HepG2 (cell line): ENCODE data around the gene SYTL3. TPM values are rescaled to one million over a fixed set of nuclear protein-coding genes. Genes with fewer than 3 reads are reported as not detected.

Source experiments
- ATAC-seq: fragments of 200-7000 bp; cut with Tn5 transposase; 3 replicates; pipeline ENCODE4 v1.9.1; 2020; ENCODE audit warnings: mild to moderate bottlenecking, moderate library complexity
- BruUV-seq: library from RNA; stranded (reverse); fragments of 400-500 nt; replicated peaks from 2 replicates; lab custom pipeline; 2021; lab: Mats Ljungman, UMichigan
- CTCF ChIA-PET: fragments of 300-600 bp; formaldehyde crosslinking; extraction: SDS; loops from one replicate; lab custom pipeline; 2021; ENCODE audit warnings: low total read pairs, inconsistent platforms, low intra/inter-chr PET ratio; lab: Yijun Ruan, JAX
- POLR2A ChIA-PET: fragments of 350-600 bp; sonication (Branson Sonifier 250); formaldehyde crosslinking; loops from one replicate; lab custom pipeline; 2020; ENCODE audit warnings: antibody characterized with exemption, inconsistent platforms; lab: Yijun Ruan, JAX
- DNase-seq: peaks from one replicate; pipeline ENCODE4 v3.0.0-alpha.2; 2015; ENCODE audit warnings: low spot score
- FAIRE-seq: peaks from 3 replicates; lab custom pipeline; 2011; peaks lifted over from hg19 to GRCh38; lab: Jason Lieb, UNC
- H2AFZ ChIP-seq: one replicate; pipeline ENCODE4 v1.6.1; 2011; ENCODE audit warnings: low read length, inconsistent platforms
- H3K27ac ChIP-seq: fragments of 300-600 bp; 3 replicates; pipeline ENCODE4 v1.8.0; 2011; ENCODE audit warnings: mixed run types, mild to moderate bottlenecking, mixed read lengths, low read length, inconsistent platforms; ENCODE audit not compliant: insufficient read depth; ENCODE audit errors: extremely low read length
- H3K27me3 ChIP-seq, 2 experiments: fragments of 200-600 bp in 1 of 2; 2 replicates in 1 of 2; 3 replicates in 1 of 2; pipeline versions ENCODE4 v1.6.0 to v1.8.0; 2011; ENCODE audit warnings: low read length in 2 of 2, mild to moderate bottlenecking in 2 of 2, moderate library complexity in 2 of 2, inconsistent platforms in 1 of 2; ENCODE audit not compliant: insufficient read depth in 2 of 2, control insufficient read depth in 1 of 2
- H3K36me3 ChIP-seq, 2 experiments: fragments of 200-600 bp in 1 of 2; replicated peaks in 1 of 2; 2 replicates in 1 of 2; 3 replicates in 1 of 2; pipeline versions ENCODE4 v1.5.1 to v1.8.0; 2011; ENCODE audit warnings: low read length in 2 of 2, inconsistent platforms in 1 of 2; ENCODE audit not compliant: insufficient read depth in 2 of 2, control insufficient read depth in 1 of 2
- H3K4me1 ChIP-seq: 2 replicates; pipeline ENCODE4 v1.5.1; 2012; ENCODE audit warnings: low read length, inconsistent platforms; ENCODE audit not compliant: insufficient read depth
- H3K4me2 ChIP-seq: 2 replicates; pipeline ENCODE4 v1.6.0; 2011; ENCODE audit warnings: low read depth, low read length, inconsistent platforms
- H3K4me3 ChIP-seq, 3 experiments: fragments of 200-600 bp in 1 of 3; sonication (generic), shearing (Covaris generic) in 1 of 3; replicated peaks in 1 of 3; 2 replicates each; pipeline ENCODE4 v1.5.1; 2011 to 2016; ENCODE audit warnings: low read length in 3 of 3, inconsistent platforms in 2 of 3, low read depth in 2 of 3, mild to moderate bottlenecking in 2 of 3, control low read depth in 1 of 3, mixed read lengths in 1 of 3; ENCODE audit not compliant: insufficient read depth in 1 of 3
- H3K79me2 ChIP-seq: one replicate; pipeline ENCODE4 v1.6.1; 2011; ENCODE audit warnings: low read length, inconsistent platforms; ENCODE audit not compliant: insufficient read depth
- H3K9ac ChIP-seq: 2 replicates; pipeline ENCODE4 v1.6.0; 2011; ENCODE audit warnings: mild to moderate bottlenecking, low read depth, low read length, inconsistent platforms; ENCODE audit not compliant: insufficient read depth
- H3K9me3 ChIP-seq: 2 replicates; pipeline ENCODE4 v1.5.1; 2012; ENCODE audit warnings: mild to moderate bottlenecking, low read length
- H4K20me1 ChIP-seq: 2 replicates; pipeline ENCODE4 v1.6.0; 2011; ENCODE audit warnings: inconsistent platforms, mild to moderate bottlenecking, low read length, moderate library complexity; ENCODE audit not compliant: insufficient read depth
- AGO2 ChIP-seq: fragments of 200-400 bp; formaldehyde crosslinking; optimal IDR thresholded peaks from 2 replicates; pipeline ENCODE3; 2017; ENCODE audit warnings: mild to moderate bottlenecking, low read depth, low read length, moderate library complexity
- HDAC2 ChIP-seq: sonication (generic); formaldehyde crosslinking; IDR thresholded peaks from 2 replicates; pipeline ENCODE4 v1.4.0; 2020; ENCODE audit warnings: missing genetic modification reagents
- PHF5A ChIP-seq: IDR thresholded peaks from one replicate; pipeline ENCODE4 v1.6.1; 2018; ENCODE audit warnings: low read depth, missing genetic modification reagents; ENCODE audit not compliant: unreplicated experiment
- SMARCE1 ChIP-seq: fragments of 450-650 bp; IDR thresholded peaks from 2 replicates; pipeline ENCODE4 v1.6.1; 2017; ENCODE audit warnings: borderline replicate concordance
- TRIM24 ChIP-seq: sonication (generic); formaldehyde crosslinking; IDR thresholded peaks from 2 replicates; pipeline ENCODE4 v1.8.0; 2022; ENCODE audit warnings: mild to moderate bottlenecking, missing genetic modification reagents
- XRCC5 ChIP-seq: fragments of 200-400 bp; formaldehyde crosslinking; optimal IDR thresholded peaks from 2 replicates; pipeline ENCODE3; 2017; ENCODE audit warnings: mild to moderate bottlenecking, low read length
- ZNF17 ChIP-seq: sonication (generic); formaldehyde crosslinking; IDR thresholded peaks from 2 replicates; pipeline ENCODE4 v1.5.0; 2020; ENCODE audit warnings: mild to moderate bottlenecking, missing genetic modification reagents
- ZNF335 ChIP-seq: sonication (generic); formaldehyde crosslinking; IDR thresholded peaks from 2 replicates; pipeline ENCODE4 v1.4.0; 2020; ENCODE audit warnings: missing genetic modification reagents
- WGBS: methylation state at CpG from one replicate; pipeline ENCODE4 v1.1.6; 2017; ENCODE audit warnings: low lambda C conversion rate; 5-methylcytosine and 5-hydroxymethylcytosine counted together
- in situ Hi-C: cut with HindIII; loops from 2 replicates; pipeline ENCODE4 v1.10.0; 2017; ENCODE audit warnings: low pct_unique_long_range_greater_than_20kb; ENCODE audit not compliant: extremely low pct_ligation_motif_present
- intact Hi-C: fragments of 100-400 bp; cut with micrococcal nuclease; formaldehyde crosslinking; loops from one replicate; pipeline ENCODE4 v1.10.0; 2022; ENCODE audit not compliant: unreplicated experiment
- polyA plus RNA-seq, 8 experiments: library from polyadenylated mRNA; depleted of rRNA in 3 of 8; stranded (reverse) in 7 of 8; unstranded in 1 of 8; fragments of >200 nt; fragmentation: Illumina TruSeq in 4 of 8; extraction: Trizol in 4 of 8; gene quantifications; 2 replicates each; pipeline versions ENCODE4 v1.2.1 to v1.2.3, GENCODE V29; 2011 to 2016; ENCODE audit warnings: low read depth in 4 of 8, missing spikeins in 1 of 8, mixed read lengths in 1 of 8; ENCODE audit not compliant: insufficient read depth in 1 of 8
- total RNA-seq, 5 experiments: library from RNA; depleted of rRNA; stranded (reverse); fragments of >200 nt; fragmentation: Illumina TruSeq; extraction: Trizol; gene quantifications; 2 replicates each; pipeline ENCODE4 v1.2.3, GENCODE V29; 2016; ENCODE audit warnings: low read depth in 1 of 5

The SYTL3 gene
- total and polyA plus RNA-seq, 2 of the 13 experiments (the other 11 are each of a cell fraction or from before 2014, with no cell fraction given): 0.11 to 0.28 TPM

GRCh38 chr6:158621694-158622544, 27.9 kb upstream of the SYTL3 start:
- Histone ChIP-seq H3K36me3 (peaks cover 59 to 80% of the 10 kb centered on the region in 2 experiments), H3K9ac (no peak overlapping the region), H3K4me1 (peaks cover 2% of the 10 kb centered on the region; the same call in 1 of the 2 replicates), H3K4me2 (no peak overlapping the region), H3K27me3 (no peaks in the 10 kb centered on the region), H4K20me1 (peaks cover 5% of the 10 kb centered on the region; the same call in 1 of the 2 replicates), H3K27ac (no peak overlapping the region), H3K79me2 (no peaks in the 10 kb centered on the region), H2AFZ (no peak overlapping the region), H3K4me3 (no peak overlapping the region), H3K9me3 (no peaks in the 10 kb centered on the region)
- CTCF ChIA-PET: no interaction called here
- BruUV-seq: no TSS peak
- FAIRE-seq: no peak
- in situ Hi-C loops: no loop called here
- TF ChIP-seq PHF5A (CRISPR knock-in tag): no peak
- TF ChIP-seq AGO2: peak; percentile 72
- TF ChIP-seq SMARCE1: no peak
- no peak for TF ChIP-seq XRCC5
- TF ChIP-seq HDAC2 (CRISPR knock-in tag): no peak
- TF ChIP-seq ZNF335 (CRISPR knock-in tag): no peak
- TF ChIP-seq TRIM24 (CRISPR knock-in tag): no peak
- intact Hi-C loops: no loop called here
- DNase-seq: no peak
- POLR2A ChIA-PET: no interaction called here
- WGBS: 97% methylated on average over 19 of the region's 25 CpGs
- ATAC-seq: peak; percentile 11

- Histone ChIP-seq H3K4me3 (no peak overlapping the region), H2AFZ (no peak overlapping the region), H3K4me1 (peaks cover 9% of the 10 kb centered on the region; the same call in 1 of the 2 replicates), H4K20me1 (peaks cover 8% of the 10 kb centered on the region; the same call in 1 of the 2 replicates), H3K27ac (no peak overlapping the region), H3K79me2 (no peaks in the 10 kb centered on the region), H3K36me3 (peaks cover 67 to 87% of the 10 kb centered on the region in 2 experiments), H3K4me2 (no peak overlapping the region), H3K27me3 (no peaks in the 10 kb centered on the region), H3K9me3 (no peaks in the 10 kb centered on the region), H3K9ac (no peak overlapping the region)
- ChIA-PET CTCF (no interaction called here), POLR2A (no interaction called here)
- FAIRE-seq: no peak
- ATAC-seq: no peak
- TF ChIP-seq ZNF17 (CRISPR knock-in tag): no peak
- BruUV-seq: no TSS peak
- 98% methylated on average over 10 of the region's 10 CpGs for WGBS
- intact Hi-C loops: no loop called here
- in situ Hi-C loops: no loop called here
- DNase-seq: no peak
Measured at GRCh38 chr6:158622545-158623190, 27.2 kb upstream of the SYTL3 start.
